ENCODE results near the gene TENM3. TPM values are rescaled to one million over a fixed set of nuclear protein-coding genes. Genes with fewer than 3 reads are reported as not detected.

Gene TENM3
- total and polyA plus RNA-seq, 2 donors (not counting 3 experiments of a cell fraction or from before 2014, with no cell fraction given), result 3.2 to 6.2 TPM

GRCh38 chr4:182577411-182577810 is 334.2 kb downstream of the TENM3 start:
- no peak overlapping the region for H2AFZ ChIP-seq (ENCODE audit: low read depth, low read length)
- no peak for FAIRE-seq
- H3K9me1 ChIP-seq (replicated peaks; ENCODE audit: control insufficient read depth, extremely low read depth, insufficient read depth, low read length), result no peaks in the 10 kb centered on the region
- intact Hi-C loops (cut with micrococcal nuclease) (no loop called here), dilution Hi-C loops (cut with MboI; ENCODE audit: extremely low pct_ligation_motif_present, low sequenced_read_pairs) (no loop called here)
- H3K27ac ChIP-seq (ENCODE audit: insufficient read depth, low read depth, low read length), result no peak overlapping the region
- ChIA-PET POLR2A (no interaction called here), CTCF (no interaction called here)
- H3K27me3 ChIP-seq (ENCODE audit: control insufficient read depth in 2 of 2, insufficient read depth in 2 of 2, low read length in 2 of 2), result no peaks in the 10 kb centered on the region
- H3K79me2 ChIP-seq (ENCODE audit: control insufficient read depth, insufficient read depth, low read length), result no peaks in the 10 kb centered on the region
- peaks cover 3% of the 10 kb centered on the region for H3K4me1 ChIP-seq (ENCODE audit: control insufficient read depth, extremely low read depth, insufficient read depth, low read length)
- BruUV-seq (replicated peaks), result no TSS peak
- H3K9ac ChIP-seq (replicated peaks; ENCODE audit: extremely low read depth, insufficient read depth, low read length), result no peak overlapping the region
- H3K4me3 ChIP-seq (replicated peaks in 1 of 3; ENCODE audit: insufficient read depth in 1 of 3, low read depth in 1 of 3, low read length in 3 of 3), result no peak overlapping the region
- no peak overlapping the region for H3K4me2 ChIP-seq (ENCODE audit: insufficient read depth, low read length)
- no peaks in the 10 kb centered on the region for H4K20me1 ChIP-seq (replicated peaks; ENCODE audit: control insufficient read depth, extremely low read depth, insufficient read depth, low read length)
- no peak for DNase-seq (ENCODE audit: low read depth, low spot score)
- TF ChIP-seq GATA2 (IDR thresholded peaks at IDR 0.05; ENCODE audit: insufficient read depth, insufficient read length, low read depth, low read length) (no peak), EZH2 (IDR thresholded peaks at IDR 0.05; ENCODE audit: borderline replicate concordance, low read depth, low read length, severe bottlenecking) (no peak), POLR2AphosphoS5 (IDR thresholded peaks at IDR 0.05; ENCODE audit: insufficient read depth, low read depth, low read length) (no peak), MYC (IDR thresholded peaks at IDR 0.05; ENCODE audit: low read depth, low read length) (no peak), FOS (IDR thresholded peaks at IDR 0.05; ENCODE audit: borderline replicate concordance, insufficient read depth, low read length) (no peak), CTCF (IDR thresholded peaks at IDR 0.05; ENCODE audit: extremely low read depth in 1 of 2, insufficient read depth in 1 of 2, low read depth in 1 of 2, low read length in 2 of 2) (no peak), POLR2A (IDR thresholded peaks at IDR 0.05; ENCODE audit: low read depth, low read length) (no peak)
- no peaks in the 10 kb centered on the region for H3K9me3 ChIP-seq (replicated peaks; ENCODE audit: control insufficient read depth, insufficient read depth, low read length)
- H3K36me3 ChIP-seq (ENCODE audit: control insufficient read depth in 2 of 2, extremely low read depth in 1 of 2, insufficient read depth in 2 of 2, low read length in 2 of 2), result no peaks in the 10 kb centered on the region
